GM18498 (cell line): ENCODE data around the gene BARX1.

ENCODE experiments used
- ATAC-seq: cut with Tn5 transposase; IDR thresholded peaks from one replicate; pipeline ENCODE4 v1.9.1; 2021; ENCODE audit warnings: mild to moderate bottlenecking, moderate library complexity; ENCODE audit not compliant: unreplicated experiment

Gene BARX1

GRCh38 chr9:93929231-93929630 lies 25.9 kb downstream of the BARX1 start:
- no peak for ATAC-seq

- no peak for ATAC-seq
Observed at GRCh38 chr9:93922535-93922934, 32.6 kb downstream of the BARX1 start.

GRCh38 chr9:93920131-93920800 lies 34.9 kb downstream of the BARX1 start:
- no peak for ATAC-seq

- ATAC-seq: no peak
Observed at GRCh38 chr9:93918061-93918460, 37.1 kb downstream of the BARX1 start.

- ATAC-seq: no peak
Observed at GRCh38 chr9:93917121-93917853, 37.9 kb downstream of the BARX1 start.

GRCh38 chr9:93916358-93916757 lies 38.8 kb downstream of the BARX1 start:
- ATAC-seq: no peak

- no peak for ATAC-seq
Observed at GRCh38 chr9:93911801-93912554, 43.2 kb downstream of the BARX1 start.

- no peak for ATAC-seq
Observed at GRCh38 chr9:93911136-93911745, 43.9 kb downstream of the BARX1 start.

- ATAC-seq: no peak
Observed at GRCh38 chr9:93910598-93910997, 44.6 kb downstream of the BARX1 start.

- no peak for ATAC-seq
Observed at GRCh38 chr9:93910196-93910595, 45.0 kb downstream of the BARX1 start.

- no peak for ATAC-seq
Observed at GRCh38 chr9:93909242-93909616, 45.9 kb downstream of the BARX1 start.

- ATAC-seq: no peak
Observed at GRCh38 chr9:93908591-93909241, 46.4 kb downstream of the BARX1 start.

- no peak for ATAC-seq
Observed at GRCh38 chr9:93907551-93908199, 47.5 kb downstream of the BARX1 start.

- no peak for ATAC-seq
Observed at GRCh38 chr9:93906195-93906880, 48.8 kb downstream of the BARX1 start.

- ATAC-seq: no peak
Observed at GRCh38 chr9:93905473-93906133, 49.6 kb downstream of the BARX1 start.

- no peak for ATAC-seq
Observed at GRCh38 chr9:93904649-93905472, 50.3 kb downstream of the BARX1 start.

- no peak for ATAC-seq
Observed at GRCh38 chr9:93903886-93904648, 51.1 kb downstream of the BARX1 start.
